ENCODE results near the gene CDC37.
"Not testable (repeated sequence)": the region's sequence is repeated elsewhere in the genome, so short reads cannot be mapped to it uniquely, and the experiment has no call there.

Gene CDC37

GRCh38 chr19:10374931-10375330, 28.4 kb downstream of the CDC37 start:
- no peak overlapping the region for H3K27ac ChIP-seq
- no peak for TF ChIP-seq CTCF (conservative IDR thresholded peaks at IDR 0.05)

DNA sequence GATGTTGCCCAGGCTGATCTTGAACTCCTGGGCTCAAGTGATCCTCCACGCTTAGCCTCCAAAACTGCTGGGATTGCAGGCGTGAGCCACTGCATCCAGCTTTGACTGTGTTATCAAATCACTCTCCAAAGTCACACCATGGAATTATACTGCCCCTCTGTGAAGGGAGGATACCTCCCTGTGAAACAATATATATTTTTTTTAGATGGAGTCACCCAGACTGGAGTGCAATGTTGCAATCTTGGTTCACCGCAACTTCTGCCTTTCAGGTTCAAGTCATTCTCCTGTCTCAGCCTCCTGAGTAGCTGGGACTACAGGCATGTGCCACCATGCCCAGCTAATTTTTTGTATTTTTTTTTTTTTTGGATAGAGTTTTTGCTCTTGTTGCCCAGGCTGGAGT, 30.7 kb downstream of the CDC37 start:
- TF ChIP-seq CTCF (conservative IDR thresholded peaks at IDR 0.05) = no peak
- no peak overlapping the region for H3K27ac ChIP-seq

DNA sequence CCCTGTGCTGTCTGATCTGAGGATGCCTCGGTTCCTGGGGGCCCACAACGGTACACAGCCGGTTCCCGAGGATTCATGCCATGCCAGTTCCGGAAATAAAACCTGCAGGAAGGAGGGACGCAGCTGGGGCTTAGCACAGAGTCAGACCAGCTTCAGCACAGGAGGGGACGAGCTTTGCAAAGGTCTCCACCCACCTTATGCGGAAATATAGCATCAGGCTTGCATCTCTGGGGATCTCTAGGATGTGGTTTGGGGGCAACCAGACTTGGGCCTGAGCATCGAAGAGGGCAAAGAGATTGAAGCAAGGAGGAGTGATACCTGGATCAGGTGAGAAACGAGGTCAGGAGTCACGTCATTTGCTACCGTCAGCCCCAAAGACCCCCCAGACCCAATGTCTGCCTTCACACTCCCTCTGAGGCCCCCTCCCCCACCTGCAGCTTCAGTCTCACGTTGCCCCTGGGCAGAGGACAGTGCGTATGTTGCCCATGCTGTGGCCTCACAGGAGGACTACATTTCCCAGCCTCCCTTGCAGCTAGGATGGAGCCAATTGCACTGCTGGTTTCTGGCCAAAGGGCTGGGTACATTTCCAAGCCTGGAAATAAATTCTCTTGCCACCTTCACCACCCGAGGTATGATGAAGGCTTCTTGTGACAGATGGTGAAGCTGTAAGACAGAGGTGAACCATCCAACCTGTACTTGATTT, 35.1 kb downstream of the CDC37 start:
- TF ChIP-seq CTCF (conservative IDR thresholded peaks at IDR 0.05) = no peak
- H3K27ac ChIP-seq = no peak overlapping the region

DNA sequence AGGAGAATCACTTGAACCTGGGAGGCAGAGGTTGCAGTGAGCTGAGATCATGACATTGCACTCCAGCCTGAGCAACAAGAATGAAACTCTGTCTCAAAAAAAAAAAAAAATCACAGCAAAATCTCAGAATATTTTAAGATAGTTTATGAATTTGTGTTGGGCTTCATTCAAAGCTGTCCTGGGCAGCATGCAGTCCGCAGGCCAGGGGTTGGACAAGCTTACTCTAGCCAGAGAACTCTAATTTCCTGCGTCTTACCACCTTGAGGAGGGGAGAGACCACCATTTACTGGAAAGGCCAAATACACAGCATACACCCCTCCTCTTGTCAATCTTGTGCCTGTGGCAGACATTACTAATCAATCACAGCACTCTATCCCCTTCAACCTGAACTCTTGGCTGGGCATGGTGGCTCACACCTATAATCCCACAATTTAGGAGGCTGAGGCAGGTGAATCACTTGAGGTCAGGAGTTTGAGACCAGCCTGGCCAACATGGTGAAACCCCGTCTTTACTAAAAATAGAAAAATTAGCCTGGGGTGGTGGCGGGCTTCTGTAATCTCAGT, 36.3 kb downstream of the CDC37 start:
- not testable (repeated sequence) for H3K27ac ChIP-seq

DNA sequence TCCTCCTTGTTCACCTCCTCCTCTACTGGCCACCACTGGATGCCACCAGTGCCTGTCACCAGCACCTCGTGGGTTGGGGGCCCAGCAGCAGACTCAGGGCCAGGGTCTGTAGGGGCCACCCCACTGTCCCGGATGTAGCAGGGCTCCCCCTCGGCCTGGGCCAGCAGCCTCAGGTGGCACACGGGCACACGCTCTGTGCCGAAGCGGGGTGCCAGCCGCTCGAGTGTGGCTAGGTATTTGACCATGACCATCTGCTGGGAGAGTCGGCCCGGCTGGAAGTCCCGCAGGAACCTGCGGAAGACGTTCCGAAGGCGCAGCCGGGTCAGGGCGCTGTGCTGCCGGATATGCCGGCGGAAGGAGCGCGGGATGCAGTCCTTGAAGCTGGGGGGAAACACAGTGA, 37.8 kb downstream of the CDC37 start:
- H3K27ac ChIP-seq = no peak overlapping the region
- no peak for TF ChIP-seq CTCF (conservative IDR thresholded peaks at IDR 0.05)

GRCh38 chr19:10364644-10365043, 38.7 kb downstream of the CDC37 start:
- no peak overlapping the region for H3K27ac ChIP-seq
- no peak for TF ChIP-seq CTCF (conservative IDR thresholded peaks at IDR 0.05)

DNA sequence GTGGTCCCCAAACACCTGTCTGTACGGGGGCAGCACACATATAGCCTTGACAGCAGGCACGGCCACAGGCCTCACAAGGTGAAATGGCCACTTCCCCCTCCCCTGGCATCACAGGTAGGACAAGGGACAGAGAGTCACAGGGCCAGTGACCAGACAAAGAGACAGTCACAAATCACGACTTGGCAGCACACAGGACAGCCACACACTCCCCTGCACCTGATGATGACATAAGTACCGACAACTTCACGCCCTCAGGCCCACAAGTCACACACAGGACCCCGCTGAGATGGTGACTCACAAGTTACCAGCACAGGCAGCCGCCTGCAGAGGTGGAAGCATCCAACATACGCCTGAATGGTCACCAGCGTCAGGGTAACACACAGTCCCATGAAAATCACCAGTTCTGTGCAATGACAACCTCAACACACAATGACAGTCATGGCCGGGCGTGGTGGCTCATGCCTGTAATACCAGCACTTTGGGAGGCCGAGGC, 39.5 kb downstream of the CDC37 start:
- H3K27ac ChIP-seq = no peak overlapping the region

More for the DNA sequence above, 39.5 kb downstream of the CDC37 start:
- TF ChIP-seq CTCF (conservative IDR thresholded peaks at IDR 0.05) = no peak

Measured in VCaP (cell line).